Loucy (cell line): ENCODE data around the gene MLKL.

Source experiments
- H2AFZ ChIP-seq: fragments of 200-600 bp; sonication (generic); 2 replicates; pipeline ENCODE4 v1.6.0; 2016; ENCODE audit warnings: antibody characterized with exemption, mild to moderate bottlenecking, low read length, moderate library complexity
- H3F3A ChIP-seq: fragments of 200-600 bp; 2 replicates; pipeline ENCODE4 v1.6.0; 2016; ENCODE audit warnings: antibody characterized with exemption, low read depth, mild to moderate bottlenecking
- H3K27me3 ChIP-seq: fragments of 200-600 bp; sonication (generic); 2 replicates; pipeline ENCODE4 v1.6.1; 2014; ENCODE audit warnings: low read length, mild to moderate bottlenecking; ENCODE audit not compliant: insufficient read depth, poor library complexity, severe bottlenecking
- H3K36me3 ChIP-seq: fragments of 200-600 bp; sonication (generic); 2 replicates; pipeline ENCODE4 v1.6.1; 2016; ENCODE audit warnings: low read length; ENCODE audit not compliant: insufficient read depth
- H3K4me1 ChIP-seq: fragments of 200-600 bp; sonication (generic); 2 replicates; pipeline ENCODE4 v1.5.1; 2014; ENCODE audit warnings: low read length, mild to moderate bottlenecking; ENCODE audit not compliant: insufficient read depth, poor library complexity, severe bottlenecking
- H3K4me2 ChIP-seq: fragments of 200-600 bp; sonication (generic); 2 replicates; pipeline ENCODE4 v1.6.0; 2014; ENCODE audit warnings: antibody characterized with exemption, low read length, low read depth, mild to moderate bottlenecking; ENCODE audit not compliant: poor library complexity, severe bottlenecking
- H3K4me3 ChIP-seq: fragments of 200-600 bp; sonication (generic); 2 replicates; pipeline ENCODE4 v1.5.1; 2014; ENCODE audit warnings: low read length, mild to moderate bottlenecking, mixed read lengths; ENCODE audit not compliant: poor library complexity, severe bottlenecking
- H3K79me2 ChIP-seq: fragments of 200-600 bp; sonication (generic); 2 replicates; pipeline ENCODE4 v1.6.1; 2014; ENCODE audit warnings: low read length; ENCODE audit not compliant: insufficient read depth
- H3K9ac ChIP-seq: fragments of 200-600 bp; sonication (generic); 2 replicates; pipeline ENCODE4 v1.6.0; 2014; ENCODE audit warnings: mild to moderate bottlenecking, low read depth, low read length, moderate library complexity; ENCODE audit not compliant: poor library complexity, severe bottlenecking
- H3K9me2 ChIP-seq: fragments of 200-600 bp; sonication (generic); replicated peaks from 2 replicates; pipeline ENCODE4 v1.6.1; 2016; ENCODE audit warnings: low read depth, low read length, mixed read lengths
- H3K9me3 ChIP-seq: fragments of 200-600 bp; sonication (generic); 2 replicates; pipeline ENCODE4 v1.6.1; 2014; ENCODE audit warnings: mild to moderate bottlenecking, antibody characterized with exemption, low read length, low read depth; ENCODE audit not compliant: insufficient read depth
- H4K20me1 ChIP-seq: fragments of 200-600 bp; sonication (generic); 2 replicates; pipeline ENCODE4 v1.6.0; 2014; ENCODE audit warnings: antibody characterized with exemption, low read length, mild to moderate bottlenecking; ENCODE audit not compliant: insufficient read depth, poor library complexity, severe bottlenecking
- EZH2phosphoT487 ChIP-seq: fragments of 200-600 bp; IDR thresholded peaks from 2 replicates; pipeline ENCODE4 v1.6.1; 2018; ENCODE audit warnings: antibody characterized with exemption, mild to moderate bottlenecking, moderate library complexity, borderline replicate concordance
- TF ChIP-seq, protein P1 (sequence below): fragments of 200-600 bp; sonication (generic); conservative IDR thresholded peaks from 2 replicates; pipeline ENCODE4 v1.5.1; 2014; ENCODE audit warnings: mild to moderate bottlenecking, antibody characterized with exemption, low read length

MLKL gene

DNA sequence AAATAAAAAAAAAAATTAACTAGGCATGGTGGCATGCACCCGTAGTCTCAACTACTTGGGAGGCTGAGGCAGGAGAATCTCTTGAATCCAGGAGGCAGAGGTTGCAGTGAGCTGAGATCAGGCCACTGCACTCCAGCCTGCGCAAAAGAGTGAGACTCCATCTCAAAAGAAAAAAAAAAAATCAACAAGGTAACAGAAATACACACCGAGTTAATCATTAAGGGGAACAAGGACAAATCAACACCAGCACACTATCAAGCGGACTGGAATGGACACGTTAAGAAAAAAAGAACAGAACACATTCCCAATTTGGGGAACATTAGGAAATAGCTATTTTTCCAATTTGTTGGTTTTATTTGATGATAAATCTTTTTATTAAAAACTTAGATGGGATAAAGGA lies 65.4 kb downstream of the MLKL start:
- Histone ChIP-seq H3K4me1 (no peaks in the 10 kb centered on the region), H4K20me1 (no peaks in the 10 kb centered on the region), H3K4me2 (no peak overlapping the region)

DNA sequence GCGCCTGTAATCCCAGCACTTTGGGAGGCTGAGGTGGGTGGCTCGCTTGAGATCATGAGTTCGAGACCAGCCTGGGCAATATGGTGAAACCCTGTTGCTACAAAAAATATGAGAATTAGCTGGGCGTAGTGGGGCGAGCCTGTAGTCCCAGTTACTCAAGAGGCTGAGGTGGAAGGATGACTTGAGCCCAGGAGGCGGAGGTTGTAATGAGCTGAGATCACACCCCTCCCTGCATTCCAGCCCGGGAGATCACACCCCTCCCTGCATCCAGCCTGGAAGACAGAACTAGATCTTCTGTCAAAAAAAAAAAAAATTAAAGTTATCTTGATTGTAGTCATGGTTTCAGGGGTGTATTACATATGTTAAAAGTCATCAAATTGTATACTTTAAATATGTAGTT lies 67.0 kb downstream of the MLKL start:
- Histone ChIP-seq H4K20me1 (peaks cover 4% of the 10 kb centered on the region), H3K36me3 (peaks cover 96% of the 10 kb centered on the region)
- TF ChIP-seq, protein P1, sequence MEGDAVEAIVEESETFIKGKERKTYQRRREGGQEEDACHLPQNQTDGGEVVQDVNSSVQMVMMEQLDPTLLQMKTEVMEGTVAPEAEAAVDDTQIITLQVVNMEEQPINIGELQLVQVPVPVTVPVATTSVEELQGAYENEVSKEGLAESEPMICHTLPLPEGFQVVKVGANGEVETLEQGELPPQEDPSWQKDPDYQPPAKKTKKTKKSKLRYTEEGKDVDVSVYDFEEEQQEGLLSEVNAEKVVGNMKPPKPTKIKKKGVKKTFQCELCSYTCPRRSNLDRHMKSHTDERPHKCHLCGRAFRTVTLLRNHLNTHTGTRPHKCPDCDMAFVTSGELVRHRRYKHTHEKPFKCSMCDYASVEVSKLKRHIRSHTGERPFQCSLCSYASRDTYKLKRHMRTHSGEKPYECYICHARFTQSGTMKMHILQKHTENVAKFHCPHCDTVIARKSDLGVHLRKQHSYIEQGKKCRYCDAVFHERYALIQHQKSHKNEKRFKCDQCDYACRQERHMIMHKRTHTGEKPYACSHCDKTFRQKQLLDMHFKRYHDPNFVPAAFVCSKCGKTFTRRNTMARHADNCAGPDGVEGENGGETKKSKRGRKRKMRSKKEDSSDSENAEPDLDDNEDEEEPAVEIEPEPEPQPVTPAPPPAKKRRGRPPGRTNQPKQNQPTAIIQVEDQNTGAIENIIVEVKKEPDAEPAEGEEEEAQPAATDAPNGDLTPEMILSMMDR: no peak
- no peak for TF ChIP-seq EZH2phosphoT487

More for the DNA sequence above, 65.4 kb downstream of the MLKL start:
- peaks cover 95% of the 10 kb centered on the region for H3K36me3 ChIP-seq
- H3K9me3 ChIP-seq: no peaks in the 10 kb centered on the region
- H3K79me2 ChIP-seq: no peaks in the 10 kb centered on the region
- TF ChIP-seq, protein P1: no peak
- no peak for TF ChIP-seq EZH2phosphoT487
- no peaks in the 10 kb centered on the region for H3K27me3 ChIP-seq
- H2AFZ ChIP-seq: no peak overlapping the region
- H3K9ac ChIP-seq: no peak overlapping the region
- H3F3A ChIP-seq: no peaks in the 10 kb centered on the region
- H3K9me2 ChIP-seq: no peaks in the 10 kb centered on the region
- H3K4me3 ChIP-seq: no peak overlapping the region

DNA sequence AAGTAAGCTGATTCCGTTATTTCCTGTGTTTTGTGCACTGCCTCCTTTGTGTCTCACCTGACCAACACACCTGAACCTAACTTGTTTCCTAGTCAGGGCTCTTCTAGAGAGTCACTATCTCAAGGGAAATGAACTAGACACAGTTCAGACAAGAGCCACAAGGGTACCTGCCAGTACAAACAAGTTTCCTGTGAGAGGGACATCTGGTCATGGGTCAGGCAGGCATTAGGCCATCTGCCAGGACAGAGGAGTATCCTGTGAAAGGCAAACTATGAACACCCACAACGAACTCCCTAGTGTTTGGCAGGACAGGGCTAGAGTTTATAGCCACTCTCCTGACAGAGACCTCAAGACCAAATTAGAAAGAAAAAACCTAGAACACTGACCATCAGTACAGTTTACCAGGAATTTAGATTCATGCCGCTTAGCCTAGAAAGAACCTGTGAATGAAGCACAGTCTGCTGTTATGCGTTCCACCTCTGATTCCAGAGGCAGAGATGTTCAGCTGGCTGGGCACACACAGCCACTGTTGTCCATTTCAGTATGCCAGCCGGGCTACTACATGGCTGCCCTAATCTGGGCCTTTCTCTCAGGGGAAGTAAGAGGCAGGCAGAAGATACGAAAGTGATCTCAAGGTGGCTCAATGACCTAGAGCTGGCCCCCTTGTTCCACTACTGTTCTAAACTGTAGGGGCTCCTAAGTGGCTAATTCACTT lies 73.0 kb downstream of the MLKL start:
- no peaks in the 10 kb centered on the region for H3F3A ChIP-seq
- no peaks in the 10 kb centered on the region for H3K9me2 ChIP-seq
- H3K36me3 ChIP-seq: peaks cover 100% of the 10 kb centered on the region
- H3K4me1 ChIP-seq: no peaks in the 10 kb centered on the region
- H3K9ac ChIP-seq: no peak overlapping the region
- H3K4me2 ChIP-seq: no peak overlapping the region
- TF ChIP-seq, protein P1: no peak
- TF ChIP-seq EZH2phosphoT487: no peak
- no peak overlapping the region for H2AFZ ChIP-seq
- H3K4me3 ChIP-seq: no peak overlapping the region
- no peaks in the 10 kb centered on the region for H3K9me3 ChIP-seq
- peaks cover 20% of the 10 kb centered on the region for H4K20me1 ChIP-seq
- H3K27me3 ChIP-seq: no peaks in the 10 kb centered on the region
- H3K79me2 ChIP-seq: no peaks in the 10 kb centered on the region

More for the DNA sequence above, 67.0 kb downstream of the MLKL start:
- Histone ChIP-seq H3K9ac (no peak overlapping the region), H3K9me3 (no peaks in the 10 kb centered on the region), H3K4me1 (no peaks in the 10 kb centered on the region), H3K4me2 (no peak overlapping the region), H3F3A (no peaks in the 10 kb centered on the region), H3K9me2 (no peaks in the 10 kb centered on the region), H3K4me3 (no peak overlapping the region), H3K27me3 (no peaks in the 10 kb centered on the region), H3K79me2 (no peaks in the 10 kb centered on the region), H2AFZ (no peak overlapping the region)
